ENCODE data around the gene LRAT. TPM values are rescaled to one million over a fixed set of nuclear protein-coding genes. Genes with fewer than 3 reads are reported as not detected.
A peak's percentile ranks its signal among the peaks of the same experiment; 100 is the strongest.

LRAT gene
- total RNA-seq, 1 experiment from 2014 or later: not detected

- no peak for DNase-seq
- Histone ChIP-seq H3K27ac (no peak overlapping the region), H3K36me3 (no peaks in the 10 kb centered on the region), H3K4me3 (no peak overlapping the region), H3K27me3 (no peaks in the 10 kb centered on the region), H3K9me3 (replicated peaks) (no peaks in the 10 kb centered on the region), H3K4me1 (no peaks in the 10 kb centered on the region)
Observed at GRCh38 chr4:154739111-154739510, 4.7 kb upstream of the LRAT start.

DNA sequence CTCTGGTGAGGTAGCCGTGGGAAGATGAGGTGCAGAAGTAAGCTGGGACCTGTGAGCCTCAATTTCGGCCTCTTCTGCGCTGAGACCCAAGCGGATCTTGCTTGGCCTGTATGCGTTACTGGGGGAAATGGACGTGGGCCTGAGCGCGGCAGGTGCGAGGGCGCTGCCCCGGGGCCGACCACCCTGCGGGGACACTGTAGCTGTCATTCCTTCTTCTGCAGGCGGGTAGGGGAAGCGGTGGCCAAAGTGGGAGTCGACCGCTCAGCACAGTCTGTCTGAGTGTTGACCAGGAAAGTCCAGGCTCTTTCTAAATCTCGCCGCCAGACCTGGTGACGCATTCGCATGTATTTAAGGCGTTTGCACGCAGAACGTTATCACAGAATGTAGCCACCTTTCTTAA lies 3.3 kb upstream of the LRAT start:
- Histone ChIP-seq H3K9me3 (replicated peaks) (no peaks in the 10 kb centered on the region), H3K4me1 (no peaks in the 10 kb centered on the region), H3K4me3 (no peak overlapping the region), H3K36me3 (no peaks in the 10 kb centered on the region), H3K27ac (no peak overlapping the region), H3K27me3 (no peaks in the 10 kb centered on the region)
- DNase-seq: no peak

GRCh38 chr4:154741131-154741665 lies 2.6 kb upstream of the LRAT start:
- H3K4me3 ChIP-seq: no peak overlapping the region
- H3K9me3 ChIP-seq (replicated peaks): no peaks in the 10 kb centered on the region
- H3K4me1 ChIP-seq: no peaks in the 10 kb centered on the region
- DNase-seq: no peak
- no peaks in the 10 kb centered on the region for H3K36me3 ChIP-seq
- no peak overlapping the region for H3K27ac ChIP-seq
- H3K27me3 ChIP-seq: no peaks in the 10 kb centered on the region

DNA sequence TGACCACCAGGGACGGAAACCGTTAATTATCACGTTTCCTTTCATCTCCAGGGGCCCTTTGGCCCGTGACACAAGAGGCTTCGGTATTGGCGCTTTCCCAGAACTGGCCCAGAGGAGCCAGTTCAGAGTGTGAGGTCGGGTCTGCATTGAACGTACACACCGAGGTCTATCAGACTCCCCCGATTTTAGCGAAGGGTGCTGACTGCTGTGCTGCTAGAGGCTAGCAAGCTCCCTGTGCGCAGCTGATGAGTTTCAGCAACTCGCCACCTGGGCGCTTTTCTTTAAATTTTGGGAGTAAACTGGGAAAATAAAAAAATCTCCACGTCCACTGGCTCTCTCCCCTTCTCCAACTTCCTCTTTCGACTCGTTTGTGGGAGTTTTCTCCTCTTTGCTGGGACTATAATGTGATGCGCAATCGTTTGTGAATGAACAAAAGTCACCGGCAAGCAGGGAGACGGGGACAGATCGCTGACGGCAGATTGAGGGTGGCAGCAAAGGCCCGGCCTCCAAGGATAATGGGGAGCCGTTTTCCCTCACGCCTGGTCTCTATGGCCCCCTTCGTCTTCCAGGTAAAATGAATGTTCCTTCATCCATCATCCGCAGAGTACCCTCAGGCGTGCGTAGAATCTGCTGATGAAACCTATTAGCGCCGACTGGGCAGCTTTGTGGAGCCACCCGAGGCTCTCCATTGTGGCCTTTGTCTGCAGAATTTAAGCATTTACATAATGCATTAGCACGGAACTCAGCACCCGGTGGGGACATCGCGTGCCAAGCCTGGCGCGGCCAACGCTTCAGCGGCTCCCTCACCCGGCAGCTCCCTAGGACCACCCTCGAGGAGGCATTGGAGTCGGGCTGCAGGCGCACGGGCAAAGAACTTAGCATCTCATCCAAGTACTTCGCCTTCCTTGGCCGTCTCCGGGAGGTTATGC lies 1.6 kb upstream of the LRAT start:
- no peak overlapping the region for H3K4me3 ChIP-seq
- no peaks in the 10 kb centered on the region for H3K36me3 ChIP-seq
- H3K27ac ChIP-seq: no peak overlapping the region
- H3K27me3 ChIP-seq: no peaks in the 10 kb centered on the region
- no peaks in the 10 kb centered on the region for H3K9me3 ChIP-seq (replicated peaks)
- no peaks in the 10 kb centered on the region for H3K4me1 ChIP-seq
- DNase-seq: no peak

GRCh38 chr4:154744341-154744926 lies 634 bp downstream of the LRAT start:
- Histone ChIP-seq H3K36me3 (no peaks in the 10 kb centered on the region), H3K27me3 (no peaks in the 10 kb centered on the region), H3K4me1 (no peaks in the 10 kb centered on the region), H3K4me3 (no peak overlapping the region), H3K27ac (no peak overlapping the region), H3K9me3 (replicated peaks) (no peaks in the 10 kb centered on the region)
- no peak for DNase-seq

DNA sequence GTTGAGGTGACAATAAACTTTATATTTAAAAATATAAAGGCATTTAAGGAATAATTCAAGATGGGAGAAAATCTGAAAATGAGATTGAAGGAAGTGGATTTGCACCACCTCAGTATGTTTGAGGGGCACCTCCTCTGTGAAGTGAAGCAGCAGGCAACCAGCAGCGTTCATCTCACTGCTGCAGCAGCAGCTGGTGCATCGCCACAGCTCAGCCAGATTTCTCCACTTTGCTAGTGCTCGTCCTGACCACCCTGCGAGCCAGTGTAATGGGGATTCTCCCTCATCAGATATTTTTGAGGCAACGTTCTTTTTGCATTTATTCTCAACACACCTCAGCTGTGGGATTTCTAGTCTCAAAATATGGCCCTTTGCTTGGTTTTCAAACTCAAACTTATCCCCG lies 13.9 kb downstream of the LRAT start:
- Histone ChIP-seq H3K27me3 (no peaks in the 10 kb centered on the region), H3K27ac (no peak overlapping the region), H3K36me3 (no peaks in the 10 kb centered on the region), H3K4me1 (no peaks in the 10 kb centered on the region), H3K9me3 (replicated peaks) (no peaks in the 10 kb centered on the region), H3K4me3 (no peak overlapping the region)
- no peak for DNase-seq

- Histone ChIP-seq H3K4me3 (no peak overlapping the region), H3K27me3 (no peaks in the 10 kb centered on the region), H3K27ac (no peak overlapping the region), H3K36me3 (no peaks in the 10 kb centered on the region), H3K9me3 (replicated peaks) (no peaks in the 10 kb centered on the region), H3K4me1 (no peaks in the 10 kb centered on the region)
- no peak for DNase-seq
Observed at GRCh38 chr4:154760895-154761294, 17.1 kb downstream of the LRAT start.

DNA sequence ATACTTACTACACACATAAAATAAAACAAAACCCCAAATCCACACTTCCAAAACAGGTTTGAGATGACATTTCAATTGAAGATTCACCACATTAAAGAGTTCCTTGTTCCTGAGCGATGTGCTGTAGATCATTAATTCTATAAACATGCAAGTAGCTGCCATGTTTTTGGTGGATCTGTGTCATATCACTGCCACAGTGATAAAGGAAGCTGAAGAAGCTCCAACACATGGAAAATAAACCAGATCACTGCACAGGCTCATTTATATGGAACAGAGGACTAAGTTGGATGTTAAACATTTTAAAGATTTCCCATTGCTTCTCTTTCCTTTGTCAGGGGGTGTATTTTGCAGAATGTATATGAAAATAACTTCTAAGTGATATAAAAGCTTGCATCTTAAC lies 34.5 kb downstream of the LRAT start:
- Histone ChIP-seq H3K4me1 (no peaks in the 10 kb centered on the region), H3K36me3 (no peaks in the 10 kb centered on the region), H3K27me3 (no peaks in the 10 kb centered on the region), H3K9me3 (replicated peaks) (no peaks in the 10 kb centered on the region), H3K4me3 (no peak overlapping the region), H3K27ac (no peak overlapping the region)
- no peak for DNase-seq

DNA sequence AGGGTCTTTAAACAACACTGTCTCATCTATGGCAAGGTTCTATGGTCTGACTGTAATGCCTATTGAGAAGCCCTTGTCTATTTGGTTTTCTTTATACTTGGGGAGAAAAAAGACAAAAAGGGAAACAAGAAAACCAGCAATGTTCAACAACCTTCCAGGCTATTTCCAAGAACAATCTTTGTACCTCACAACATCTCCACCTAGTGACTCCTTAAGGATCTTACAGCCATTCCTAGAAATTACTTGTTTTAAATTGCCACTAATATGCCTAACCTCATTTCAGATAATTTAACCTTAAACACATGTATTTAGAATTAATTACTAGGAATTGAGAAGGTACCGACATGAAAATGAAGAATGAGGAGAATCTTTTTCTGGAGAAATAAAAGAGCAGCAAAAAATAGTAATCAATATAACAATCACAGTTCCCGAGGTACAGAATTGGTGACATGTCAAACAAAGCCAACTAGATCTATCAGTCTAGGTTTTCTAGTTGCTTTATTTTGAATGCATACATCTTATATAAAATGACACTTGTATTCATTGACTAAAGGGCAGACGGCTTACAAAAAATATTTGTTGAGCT lies 35.7 kb downstream of the LRAT start:
- DNase-seq: peak in 1 of 2 experiments; percentile 2
- no peaks in the 10 kb centered on the region for H3K36me3 ChIP-seq
- no peak overlapping the region for H3K4me3 ChIP-seq
- H3K27ac ChIP-seq: no peak overlapping the region
- no peaks in the 10 kb centered on the region for H3K9me3 ChIP-seq (replicated peaks)
- no peaks in the 10 kb centered on the region for H3K27me3 ChIP-seq
- no peaks in the 10 kb centered on the region for H3K4me1 ChIP-seq

DNA sequence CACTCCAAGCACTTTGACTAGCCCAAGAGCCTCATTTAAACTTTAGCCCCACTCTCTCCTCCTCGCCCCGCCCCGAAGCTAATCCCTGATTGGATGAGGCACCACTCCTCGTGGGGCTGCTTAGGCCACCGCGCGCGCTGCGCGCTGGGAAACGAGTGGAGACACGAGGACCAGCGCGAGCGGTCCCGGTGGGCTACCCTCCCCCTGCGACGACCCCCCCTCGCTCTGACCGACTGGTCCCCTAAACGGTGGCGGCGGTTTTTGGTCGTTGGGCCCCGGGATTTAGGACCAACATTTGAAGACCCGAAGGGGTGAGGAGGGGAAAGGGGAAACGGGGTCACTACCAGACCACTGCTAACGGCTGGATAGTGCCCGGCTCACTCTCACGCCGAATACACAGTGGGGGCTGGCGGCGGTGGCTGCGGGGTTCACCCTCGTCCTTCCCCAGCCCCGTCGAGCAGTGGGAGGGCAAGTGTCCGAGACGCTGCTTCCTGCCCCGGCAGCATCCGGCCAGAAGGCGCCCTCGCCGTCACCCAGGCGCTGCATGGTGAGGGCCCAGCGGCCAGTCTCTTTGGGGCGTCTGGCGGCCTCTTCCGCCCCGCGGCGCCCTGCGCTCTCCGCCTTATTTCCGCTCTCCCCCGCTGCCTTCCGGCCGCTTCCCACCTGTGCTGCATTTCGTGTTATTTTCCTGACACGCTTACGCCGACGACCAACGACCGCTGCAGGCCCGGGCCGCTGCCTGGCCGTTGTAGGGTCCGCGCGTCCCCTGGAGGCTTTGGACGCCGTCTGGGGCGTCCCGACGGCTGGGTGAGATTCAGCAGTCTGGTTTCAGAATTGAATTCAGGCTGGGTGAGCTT lies 37.6 kb downstream of the LRAT start, which contains the start of gene RBM46:
RBM46 (plus strand) TSS at position 147 of the 857 bp plus-strand sequence. CDS start 15,481 bp downstream, outside the sequence.
- no peak for DNase-seq

DNA sequence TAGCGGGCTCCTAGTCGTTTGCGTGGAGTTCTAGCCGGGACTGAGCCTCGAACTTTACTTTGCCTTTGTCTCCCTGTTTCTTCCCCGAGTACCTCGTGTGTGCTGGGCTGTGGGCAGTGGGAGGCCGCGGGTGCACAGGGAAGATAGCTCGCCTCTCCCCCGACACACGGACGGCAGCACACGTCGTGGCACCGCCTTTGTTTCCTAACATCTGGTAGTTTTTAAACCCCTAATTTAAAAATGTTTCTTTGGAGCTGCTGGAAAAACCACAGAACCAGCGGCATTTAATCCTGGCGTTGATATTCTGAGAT lies 38.1 kb downstream of the LRAT start:
- Histone ChIP-seq H3K36me3 (no peaks in the 10 kb centered on the region), H3K4me1 (no peaks in the 10 kb centered on the region), H3K4me3 (no peak overlapping the region), H3K27me3 (no peaks in the 10 kb centered on the region), H3K27ac (no peak overlapping the region), H3K9me3 (replicated peaks) (no peaks in the 10 kb centered on the region)
- DNase-seq: no peak

More for the DNA sequence above, 37.6 kb downstream of the LRAT start, which contains the start of gene RBM46:
- H3K27ac ChIP-seq: no peak within 1 kb of the TSS
- H3K4me3 ChIP-seq: no peak within 1 kb of the TSS
- no peaks in the 10 kb centered on the region for H3K27me3 ChIP-seq
- no peaks in the 10 kb centered on the region for H3K4me1 ChIP-seq
- no peaks in the 10 kb centered on the region for H3K36me3 ChIP-seq
- H3K9me3 ChIP-seq (replicated peaks): no peaks in the 10 kb centered on the region

Other genes starting within 250 kb of the LRAT start
- gene PLRG1, start 193.6 kb upstream of the LRAT start, total RNA-seq (2014; rRNA removed; shearing (Covaris generic)): 38.6 and 43.7 TPM in 2 replicates
- not detected in 2 replicates for gene FGB, start 181.0 kb upstream of the LRAT start, total RNA-seq (2014; rRNA removed; shearing (Covaris generic))
- gene FGA, start 153.3 kb upstream of the LRAT start, total RNA-seq (2014; rRNA removed; shearing (Covaris generic)): not detected in 2 replicates
- gene FGG, start 131.3 kb upstream of the LRAT start, total RNA-seq (2014; rRNA removed; shearing (Covaris generic)): not detected in 2 replicates
- not detected in 2 replicates for gene RBM46, start 37.3 kb downstream of the LRAT start, total RNA-seq (2014; rRNA removed; shearing (Covaris generic))

All from SJCRH30 (cell line).